Measurements from ENCODE around the gene NCBP1.

DNA sequence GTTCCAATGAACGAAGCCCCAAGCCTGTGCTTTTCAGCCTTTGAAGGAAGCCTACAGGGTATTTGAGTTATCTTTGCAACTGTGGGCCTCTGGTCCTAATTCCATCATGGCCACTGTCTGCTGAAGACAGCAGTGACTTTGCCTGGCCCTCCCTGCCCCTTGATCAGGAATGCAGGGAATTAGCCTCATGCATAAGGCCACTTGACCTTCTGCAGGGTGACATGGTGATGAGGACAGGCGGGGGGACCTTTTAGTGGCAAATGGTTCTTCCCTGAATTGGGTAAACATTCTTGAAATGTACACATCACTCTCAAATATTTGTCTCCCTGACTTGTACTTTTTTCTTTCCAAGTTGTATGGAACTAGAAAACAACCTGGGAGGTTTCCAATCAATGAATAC is 88.7 kb downstream of the NCBP1 start:
- TF ChIP-seq CTCF (conservative IDR thresholded peaks at IDR 0.05) (no peak), ZFX (IDR thresholded peaks at IDR 0.05) (no peak)
